GM21576 (cell line): Measurements from ENCODE around the gene HS2ST1.
"Not testable (repeated sequence)": the region's sequence is repeated elsewhere in the genome, so short reads cannot be mapped to it uniquely, and the experiment has no call there.

Experiments used
- ATAC-seq: cut with Tn5 transposase; IDR thresholded peaks from one replicate; pipeline ENCODE4 v1.9.1; 2021; ENCODE audit warnings: mild to moderate bottlenecking, moderate library complexity; ENCODE audit not compliant: unreplicated experiment

HS2ST1 gene

DNA sequence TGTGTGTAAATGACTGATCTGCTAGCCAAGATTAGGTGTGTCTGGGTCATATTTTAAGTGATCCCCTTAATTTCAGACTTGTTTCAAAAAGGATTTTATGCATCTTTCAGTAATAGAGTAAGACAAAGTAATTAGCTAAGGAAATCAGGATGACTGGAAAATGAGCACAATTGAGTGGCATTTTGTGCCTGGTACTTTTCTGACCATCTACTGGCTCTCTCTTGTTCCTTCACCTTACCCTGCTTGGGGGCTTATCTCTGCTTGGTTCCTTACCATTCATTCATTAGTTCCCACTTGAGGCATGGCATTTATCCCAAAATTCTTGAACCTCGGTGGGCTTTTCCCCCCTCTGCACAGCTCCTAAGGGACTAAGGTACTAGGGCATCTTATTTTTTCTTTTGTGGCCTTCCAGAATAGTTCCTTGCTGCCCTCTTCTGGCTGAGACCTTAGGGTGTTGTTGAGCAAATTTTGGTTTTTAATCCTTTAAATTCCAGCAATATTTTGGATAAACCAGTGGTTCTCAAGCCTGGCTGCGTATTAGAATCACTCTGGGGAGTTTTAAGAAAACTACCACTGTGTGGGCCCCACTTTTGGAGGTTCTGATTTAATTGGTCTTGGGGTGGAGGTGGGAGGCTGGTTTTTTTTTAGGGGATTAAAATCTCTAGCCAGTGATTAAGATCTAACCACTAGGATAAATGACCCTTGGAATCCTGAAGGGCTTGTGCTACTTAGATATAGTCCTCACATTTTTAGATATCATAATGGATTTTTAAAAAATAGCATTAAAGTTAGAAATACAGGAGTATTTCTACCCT lies 50.8 kb downstream of the HS2ST1 start:
- no peak for ATAC-seq

DNA sequence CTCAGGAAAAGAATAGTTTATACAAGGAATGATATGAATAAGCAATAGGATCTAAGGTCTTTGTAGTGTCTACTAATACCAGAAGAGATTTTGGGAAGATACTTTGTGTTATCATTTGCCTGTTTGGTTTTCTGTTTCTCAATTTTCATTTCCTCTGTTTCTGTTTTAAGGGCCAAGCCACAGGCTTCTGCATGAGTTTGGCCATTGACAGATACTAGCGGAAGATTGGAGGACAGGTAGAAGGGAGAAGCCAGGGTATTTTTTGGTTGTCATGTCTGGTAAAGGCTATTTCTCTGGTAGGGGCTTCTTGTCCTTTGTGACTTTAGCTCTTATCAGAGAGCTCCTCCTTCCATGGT lies 51.4 kb downstream of the HS2ST1 start:
- ATAC-seq = no peak

DNA sequence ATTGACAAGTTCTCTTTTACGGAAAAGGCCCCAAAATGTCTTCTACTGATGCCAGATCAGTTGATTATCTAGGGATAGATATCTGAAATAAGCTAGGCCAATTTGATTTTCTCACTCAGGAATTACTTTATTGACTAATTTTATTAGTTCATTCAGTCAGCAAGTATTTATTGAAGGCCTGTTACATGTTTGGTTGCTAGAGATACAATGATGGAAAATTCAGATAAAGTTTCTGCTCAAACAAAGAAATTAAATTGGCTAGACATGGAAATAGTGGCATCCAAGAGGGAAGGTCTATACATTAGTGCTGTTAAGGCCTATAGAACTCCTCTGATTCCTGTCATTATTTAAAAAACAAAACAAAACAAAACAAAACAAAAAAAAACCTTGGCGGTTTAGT lies 56.5 kb downstream of the HS2ST1 start:
- ATAC-seq = no peak

DNA sequence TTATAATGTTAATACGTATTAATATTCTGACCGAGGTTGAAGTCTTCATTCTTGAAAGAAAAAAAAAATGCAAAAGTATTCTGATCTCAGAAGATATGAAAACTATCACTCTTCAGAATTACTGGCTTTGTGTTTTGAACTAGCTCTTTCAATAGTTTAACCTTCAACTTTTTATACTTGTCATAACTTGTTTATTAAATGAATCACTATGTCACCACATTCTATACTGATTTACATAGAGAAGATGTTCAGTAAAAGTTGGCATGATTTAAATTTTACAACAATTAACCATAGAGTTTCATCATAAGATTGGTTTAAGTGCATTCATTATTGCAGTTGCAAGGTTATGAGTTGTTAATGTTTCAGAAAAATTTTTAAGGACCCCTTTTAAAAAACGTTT lies 57.3 kb downstream of the HS2ST1 start:
- ATAC-seq = no peak

DNA sequence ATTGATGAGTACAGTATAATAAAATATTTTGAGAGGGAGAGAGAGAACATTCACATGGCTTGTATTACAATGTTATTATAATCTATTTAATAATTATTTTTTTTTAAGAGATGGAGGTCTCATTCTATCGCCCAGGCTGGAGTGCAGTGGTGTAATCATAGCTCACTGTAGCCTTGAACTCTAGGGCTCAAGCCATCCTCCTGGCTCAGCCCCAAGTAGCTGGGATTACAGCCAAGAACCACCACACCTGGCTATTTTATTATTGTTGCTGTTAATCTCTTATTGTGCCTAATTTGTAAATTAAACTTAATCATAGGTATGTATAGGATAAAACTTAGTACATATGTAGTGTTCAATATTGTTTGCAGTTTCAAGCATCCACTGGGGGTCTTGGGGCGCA lies 57.8 kb downstream of the HS2ST1 start:
- ATAC-seq = no peak

DNA sequence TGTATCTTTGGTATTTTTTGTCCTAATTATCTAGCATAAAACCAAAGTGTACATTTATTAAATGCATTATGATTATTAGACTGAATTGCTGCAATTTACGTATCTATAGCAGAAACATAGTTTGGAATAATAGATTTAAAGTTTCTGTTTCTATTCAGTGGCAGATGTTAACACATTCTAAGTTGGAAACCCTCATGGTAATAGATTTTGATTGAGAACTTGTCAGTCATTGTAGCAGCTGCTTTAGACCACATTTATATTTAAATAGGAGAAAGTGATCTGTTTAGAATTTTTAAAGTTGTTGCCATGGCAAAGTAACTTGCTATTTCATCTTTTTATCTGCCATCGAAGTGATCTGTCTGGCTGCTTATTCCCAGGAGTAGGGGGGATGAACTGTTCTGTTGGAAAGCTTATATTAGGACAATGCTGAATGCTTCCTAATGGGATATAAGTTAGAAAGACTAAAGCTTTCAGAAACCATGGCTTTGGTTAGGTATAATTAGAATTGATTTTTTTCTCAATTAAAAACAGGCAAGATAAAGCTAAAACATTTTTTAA lies 61.6 kb downstream of the HS2ST1 start:
- no peak for ATAC-seq

GRCh38 chr1:86976664-86977063 lies 62.2 kb downstream of the HS2ST1 start:
- ATAC-seq = no peak

GRCh38 chr1:86981482-86982213 lies 67.2 kb downstream of the HS2ST1 start:
- ATAC-seq = no peak

DNA sequence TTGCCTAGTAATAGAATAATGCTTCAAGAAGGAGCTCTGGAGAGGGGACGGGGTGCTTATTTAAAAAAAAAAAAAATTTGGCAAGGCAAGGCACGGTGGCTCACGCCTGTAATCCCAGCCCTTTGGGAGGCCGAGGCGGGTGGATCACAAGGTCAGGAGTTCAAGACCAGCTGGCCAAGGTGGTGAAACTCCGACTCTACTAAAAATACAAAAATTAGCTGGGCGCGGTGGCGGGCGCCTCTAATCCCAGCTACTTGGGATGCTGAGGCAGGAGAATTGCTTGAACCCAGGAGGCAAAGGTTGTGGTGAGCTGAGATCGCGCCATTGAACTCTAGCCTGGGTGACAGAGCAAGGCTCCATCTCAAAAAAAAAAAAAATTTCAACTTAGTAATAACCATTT lies 69.2 kb downstream of the HS2ST1 start:
- not testable (repeated sequence) for ATAC-seq

- ATAC-seq = no peak
Observed at GRCh38 chr1:86987446-86987845, 73.0 kb downstream of the HS2ST1 start.

DNA sequence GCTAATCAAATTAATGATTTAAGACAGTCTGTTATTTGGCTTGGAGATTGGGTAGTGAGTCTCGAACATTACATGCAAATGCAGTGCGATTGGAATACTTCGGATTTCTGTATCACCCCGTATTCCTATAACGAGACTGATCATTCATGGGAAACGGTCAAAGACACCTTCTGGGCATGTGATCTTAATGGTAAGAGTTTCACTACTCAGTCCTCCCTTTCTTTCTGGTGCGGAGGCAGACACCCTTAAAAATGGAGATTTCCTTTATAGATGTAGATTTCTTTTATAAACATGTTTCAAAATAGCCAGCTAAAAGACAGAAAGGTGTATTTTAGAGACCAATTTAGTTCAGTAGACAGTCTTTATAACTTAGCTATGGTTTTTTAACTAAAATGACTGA lies 74.4 kb downstream of the HS2ST1 start:
- no peak for ATAC-seq

GRCh38 chr1:86989690-86990089 lies 75.3 kb downstream of the HS2ST1 start:
- ATAC-seq = not testable (repeated sequence)

GRCh38 chr1:86990826-86991225 lies 76.4 kb downstream of the HS2ST1 start:
- no peak for ATAC-seq

GRCh38 chr1:86991549-86992186 lies 77.2 kb downstream of the HS2ST1 start:
- no peak for ATAC-seq

GRCh38 chr1:86992861-86993260 lies 78.4 kb downstream of the HS2ST1 start:
- no peak for ATAC-seq

DNA sequence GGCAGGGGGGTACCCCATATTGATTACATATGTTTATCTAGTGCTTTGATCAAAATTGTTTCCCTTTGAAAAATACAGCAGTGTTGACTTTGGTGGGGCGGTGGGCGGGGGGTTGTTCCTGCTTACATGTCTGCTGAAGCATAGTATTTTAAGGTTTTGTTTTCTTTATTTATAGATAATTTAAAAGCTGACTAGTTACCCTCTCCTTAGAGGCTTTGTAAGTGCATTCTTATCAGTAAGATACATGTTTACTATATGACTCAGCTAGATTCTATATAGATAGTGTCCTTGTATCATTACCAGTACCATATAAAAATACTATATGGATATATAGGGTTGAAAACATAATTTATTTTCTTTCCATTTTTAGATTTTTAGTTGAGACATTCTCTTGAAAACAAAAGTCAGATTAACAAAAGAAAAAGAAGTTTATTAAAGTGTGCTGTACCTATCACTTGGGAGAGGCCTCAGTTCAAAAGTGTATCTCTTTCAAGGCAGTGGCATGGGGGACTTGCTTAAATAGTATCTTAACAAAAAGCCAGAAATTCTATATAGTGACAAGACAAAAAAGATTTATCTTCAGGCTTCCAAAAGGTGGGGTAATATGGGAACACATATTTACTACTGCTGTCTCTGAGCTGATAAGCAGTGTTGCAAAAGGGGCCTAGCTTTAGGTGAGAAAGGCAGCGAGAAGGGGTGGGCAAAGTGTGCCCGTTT lies 79.0 kb downstream of the HS2ST1 start:
- no peak for ATAC-seq

DNA sequence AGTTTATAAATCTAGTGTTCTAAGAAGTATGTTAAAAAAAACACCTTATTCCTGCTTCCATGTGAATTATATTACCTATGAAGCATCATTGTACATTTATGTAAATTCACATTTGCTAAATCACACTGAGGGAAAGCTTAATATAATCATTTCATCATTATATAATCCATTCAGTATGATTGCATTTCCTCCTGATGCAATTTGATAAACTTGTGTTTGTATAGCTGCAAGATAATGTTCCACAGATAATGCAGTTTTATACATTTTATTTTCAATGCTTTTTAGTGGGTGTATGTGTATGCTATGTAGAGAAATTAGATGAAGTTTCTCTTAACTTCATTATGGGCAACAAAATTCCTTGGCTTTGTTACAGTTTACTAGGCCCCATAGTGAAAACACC lies 79.6 kb downstream of the HS2ST1 start:
- ATAC-seq = no peak

DNA sequence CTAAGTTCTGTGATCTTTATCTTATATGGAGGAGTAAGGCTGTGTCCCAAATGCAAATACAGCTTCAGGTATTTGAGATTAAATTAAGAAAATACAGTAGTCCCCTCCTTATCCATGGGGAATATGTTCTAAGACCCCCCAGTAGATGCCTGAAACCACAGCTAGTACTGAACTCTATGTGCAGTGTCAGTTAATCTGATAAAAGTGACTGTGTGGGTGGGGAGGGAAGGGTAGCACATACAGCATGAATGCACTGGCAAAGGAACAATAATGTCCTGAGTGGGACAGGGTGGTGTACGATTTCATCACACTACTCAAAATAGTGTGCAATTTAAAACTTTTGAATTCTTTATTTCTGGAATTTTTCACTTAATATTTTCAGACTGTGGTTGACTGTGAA lies 83.1 kb downstream of the HS2ST1 start:
- ATAC-seq = no peak

DNA sequence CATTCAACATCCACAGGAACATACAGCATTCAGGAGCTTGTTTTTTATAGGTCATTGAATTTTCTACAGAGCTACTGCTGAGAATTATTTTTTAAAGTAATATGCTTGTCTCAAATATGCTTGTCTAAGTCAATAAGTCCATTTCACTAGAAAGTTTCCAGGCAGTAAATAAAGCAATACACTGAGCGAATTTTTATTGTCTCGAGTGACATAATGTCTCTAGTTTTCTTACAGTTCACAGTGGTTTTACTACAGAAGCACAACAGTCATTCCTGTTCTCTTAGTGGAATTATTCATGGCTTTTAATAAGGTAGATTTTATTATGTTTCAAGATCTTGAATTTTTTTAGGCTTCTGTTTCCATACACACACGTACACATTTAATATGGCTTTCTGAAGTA lies 83.8 kb downstream of the HS2ST1 start:
- no peak for ATAC-seq

DNA sequence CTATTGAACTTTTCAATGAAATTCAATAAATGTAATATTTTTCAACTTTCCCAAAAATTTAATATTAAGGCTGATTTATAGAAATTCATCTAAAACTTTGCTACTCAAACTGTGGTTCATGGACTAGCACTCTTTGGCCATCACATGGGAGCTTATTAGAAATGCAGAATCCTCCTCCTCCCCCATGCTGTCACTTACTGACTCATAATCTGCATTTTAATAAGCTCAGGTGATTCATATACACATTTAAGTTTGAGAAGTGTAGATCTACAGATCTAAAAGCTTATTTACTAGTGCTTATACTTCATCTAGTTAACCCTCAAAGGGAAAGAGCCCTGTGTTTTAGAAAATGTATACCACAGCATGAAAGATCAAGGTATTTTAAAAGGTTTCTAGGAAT lies 84.3 kb downstream of the HS2ST1 start:
- no peak for ATAC-seq

- no peak for ATAC-seq
Observed at GRCh38 chr1:87000460-87000859, 86.0 kb downstream of the HS2ST1 start.
